C4-2B (cell line): ENCODE data around the gene PDE5A.

Experiments used
- H3K27ac ChIP-seq: fragments of 450-650 bp; 2 replicates; pipeline ENCODE4 v1.5.1; 2017
- CTCF ChIP-seq: fragments of 450-650 bp; conservative IDR thresholded peaks from 2 replicates; pipeline ENCODE4 v1.5.1; 2017; ENCODE audit warnings: mild to moderate bottlenecking
- ZFX ChIP-seq: fragments of 450-650 bp; IDR thresholded peaks from 2 replicates; pipeline ENCODE4 v1.6.1; 2017

The PDE5A gene

GRCh38 chr4:119604266-119604665, 24.3 kb downstream of the PDE5A start:
- H3K27ac ChIP-seq, result no peak overlapping the region
- TF ChIP-seq CTCF (no peak), ZFX (no peak)

- no peak overlapping the region for H3K27ac ChIP-seq
- TF ChIP-seq ZFX (no peak), CTCF (no peak)
These were observed 26.2 kb downstream of the PDE5A start for GRCh38 chr4:119602366-119602765.

GRCh38 chr4:119598521-119598920, 30.1 kb downstream of the PDE5A start:
- TF ChIP-seq CTCF (no peak), ZFX (no peak)
- H3K27ac ChIP-seq, result no peak overlapping the region

GRCh38 chr4:119597377-119597776, 31.2 kb downstream of the PDE5A start:
- TF ChIP-seq CTCF, result no peak
- TF ChIP-seq ZFX, result no peak
- H3K27ac ChIP-seq, result no peak overlapping the region

- TF ChIP-seq CTCF, result no peak
- TF ChIP-seq ZFX, result no peak
- H3K27ac ChIP-seq, result no peak overlapping the region
These were observed 34.9 kb downstream of the PDE5A start for GRCh38 chr4:119593698-119594097.

GRCh38 chr4:119592830-119593229, 35.8 kb downstream of the PDE5A start:
- H3K27ac ChIP-seq, result no peak overlapping the region
- TF ChIP-seq CTCF (no peak), ZFX (no peak)

GRCh38 chr4:119589165-119589564, 39.4 kb downstream of the PDE5A start:
- no peak overlapping the region for H3K27ac ChIP-seq
- TF ChIP-seq ZFX (no peak), CTCF (no peak)
